AG09319 (cell line): ENCODE data around the gene HTATSF1.

Experiments used
- DNase-seq: peaks from one replicate; pipeline ENCODE4 v3.0.0-alpha.2; 2010; ENCODE audit warnings: low read depth; ENCODE audit errors: extremely low read depth
- TF ChIP-seq, protein P1 (sequence below): IDR thresholded peaks from 2 replicates; pipeline ENCODE4 v1.5.1; 2011; ENCODE audit warnings: low read depth, mild to moderate bottlenecking, inconsistent platforms, low read length, moderate library complexity

Gene HTATSF1

DNA sequence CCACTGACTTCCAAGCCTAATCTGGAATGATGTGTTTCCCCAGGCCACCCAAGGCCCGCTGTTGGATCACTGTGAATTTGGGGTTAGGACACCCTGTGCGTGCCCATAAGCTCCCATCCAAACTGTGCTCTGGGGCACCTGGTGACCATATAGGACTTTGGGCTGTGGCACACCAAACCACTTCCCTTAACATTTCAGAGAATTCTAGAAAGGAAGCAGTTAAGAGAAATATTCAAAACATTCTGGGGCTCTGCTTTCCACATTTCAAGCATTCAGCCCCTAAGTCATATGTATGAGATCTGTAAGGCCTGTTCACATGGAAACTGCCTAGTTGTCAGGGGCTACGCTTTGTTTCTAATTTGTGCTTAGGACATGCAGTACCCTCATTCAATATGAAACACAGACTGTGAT lies 49.0 kb downstream of the HTATSF1 start:
- TF ChIP-seq, protein P1, sequence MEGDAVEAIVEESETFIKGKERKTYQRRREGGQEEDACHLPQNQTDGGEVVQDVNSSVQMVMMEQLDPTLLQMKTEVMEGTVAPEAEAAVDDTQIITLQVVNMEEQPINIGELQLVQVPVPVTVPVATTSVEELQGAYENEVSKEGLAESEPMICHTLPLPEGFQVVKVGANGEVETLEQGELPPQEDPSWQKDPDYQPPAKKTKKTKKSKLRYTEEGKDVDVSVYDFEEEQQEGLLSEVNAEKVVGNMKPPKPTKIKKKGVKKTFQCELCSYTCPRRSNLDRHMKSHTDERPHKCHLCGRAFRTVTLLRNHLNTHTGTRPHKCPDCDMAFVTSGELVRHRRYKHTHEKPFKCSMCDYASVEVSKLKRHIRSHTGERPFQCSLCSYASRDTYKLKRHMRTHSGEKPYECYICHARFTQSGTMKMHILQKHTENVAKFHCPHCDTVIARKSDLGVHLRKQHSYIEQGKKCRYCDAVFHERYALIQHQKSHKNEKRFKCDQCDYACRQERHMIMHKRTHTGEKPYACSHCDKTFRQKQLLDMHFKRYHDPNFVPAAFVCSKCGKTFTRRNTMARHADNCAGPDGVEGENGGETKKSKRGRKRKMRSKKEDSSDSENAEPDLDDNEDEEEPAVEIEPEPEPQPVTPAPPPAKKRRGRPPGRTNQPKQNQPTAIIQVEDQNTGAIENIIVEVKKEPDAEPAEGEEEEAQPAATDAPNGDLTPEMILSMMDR = no peak

DNA sequence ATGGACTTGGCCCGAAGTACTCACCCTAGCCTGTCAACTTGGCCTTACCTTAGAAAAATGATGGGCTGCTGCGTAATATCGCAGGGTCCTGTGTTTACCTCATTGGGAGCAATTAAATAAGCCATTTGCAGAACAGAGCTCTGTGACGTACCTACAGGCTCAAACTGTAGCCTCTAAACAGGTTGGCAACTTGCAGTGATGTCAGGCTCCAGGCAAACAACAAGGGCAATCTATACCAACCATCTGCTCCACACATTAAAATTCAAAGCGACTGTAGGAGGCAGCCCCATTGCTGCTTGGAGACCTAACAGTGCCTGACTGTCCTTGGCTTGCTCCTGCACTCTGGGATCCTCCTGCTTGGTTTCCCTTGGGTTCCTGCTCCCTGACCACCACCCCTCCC lies 51.8 kb downstream of the HTATSF1 start:
- DNase-seq = no peak
- TF ChIP-seq, protein P1 = no peak

More for the DNA sequence above, 49.0 kb downstream of the HTATSF1 start:
- no peak for DNase-seq

DNA sequence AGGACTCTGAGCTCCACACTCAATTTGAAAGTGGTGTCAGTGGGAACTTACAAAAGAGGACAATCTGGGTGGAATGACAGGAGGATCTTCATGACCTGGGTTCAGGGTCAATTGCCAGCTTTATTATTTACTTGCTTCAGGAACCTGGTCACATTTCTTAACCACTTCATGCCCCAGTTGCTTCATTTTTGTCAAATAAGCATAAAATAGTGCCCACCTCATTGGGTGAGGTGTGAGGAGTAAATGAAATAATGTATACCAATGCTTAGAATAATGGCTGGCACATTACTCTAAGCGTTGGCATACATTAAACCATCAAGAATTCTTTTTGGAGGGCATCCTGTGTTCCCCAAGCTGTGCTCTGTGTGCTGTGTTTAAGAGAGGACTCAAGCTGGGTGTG lies 54.0 kb downstream of the HTATSF1 start:
- TF ChIP-seq, protein P1 = no peak
- DNase-seq = no peak

DNA sequence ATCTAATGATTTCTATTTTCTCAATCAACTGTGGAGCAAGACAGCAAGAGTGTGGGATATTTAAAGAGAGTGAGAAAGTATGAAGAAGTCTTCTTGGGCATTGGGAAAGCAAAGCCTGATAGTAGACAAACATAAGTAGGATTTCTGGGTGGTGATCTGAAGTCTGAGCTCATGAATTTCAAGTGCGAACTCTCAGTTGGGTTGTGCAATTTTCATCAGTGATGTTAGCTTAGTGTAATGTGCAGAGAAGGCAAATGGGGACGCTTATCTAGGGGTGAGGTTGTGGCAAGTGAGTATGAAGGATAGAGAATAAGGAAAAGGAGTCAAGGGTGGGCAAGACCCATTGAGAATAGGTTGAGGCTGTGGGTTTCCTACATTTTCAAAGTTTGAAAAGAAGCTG lies 58.3 kb downstream of the HTATSF1 start:
- TF ChIP-seq, protein P1 = no peak
- DNase-seq = no peak
